SK-N-SH (cell line): ENCODE results near the gene DNTT. TPM values are rescaled to one million over a fixed set of nuclear protein-coding genes. Genes with fewer than 3 reads are reported as not detected.

Experiments used
- CTCF ChIA-PET: fragments of 300-600, 350-600 bp; formaldehyde crosslinking; extraction: SDS; loops from one replicate; lab custom pipeline; 2021; lab: Yijun Ruan, JAX
- POLR2A ChIA-PET: fragments of 350-600 bp; sonication (Branson Sonifier 250); formaldehyde crosslinking; extraction: SDS; loops from one replicate; lab custom pipeline; 2020; ENCODE audit warnings: antibody characterized with exemption, inconsistent platforms; lab: Yijun Ruan, JAX
- DNase-seq: peaks from one replicate; pipeline ENCODE4 v3.0.0; 2012
- H2AFZ ChIP-seq: fragments of 200-600 bp; sonication (generic); 2 replicates; pipeline ENCODE4 v1.8.1; 2016; ENCODE audit warnings: antibody characterized with exemption, mild to moderate bottlenecking, low read depth
- H3F3A ChIP-seq: fragments of 200-600 bp; sonication (generic); replicated peaks from 2 replicates; pipeline ENCODE3; 2016; ENCODE audit warnings: antibody characterized with exemption, mild to moderate bottlenecking; ENCODE audit not compliant: insufficient read depth
- H3K27ac ChIP-seq, 2 experiments: fragments of 200-500 bp in 1 of 2; fragments of 200-600 bp in 1 of 2; sonication (Bioruptor generic) in 1 of 2; sonication (generic), shearing (Covaris generic) in 1 of 2; 2 replicates each; pipeline versions ENCODE4 v1.5.1 to v1.6.1; 2014 to 2016; ENCODE audit warnings: low read depth in 2 of 2, inconsistent platforms in 1 of 2, low read length in 1 of 2, mild to moderate bottlenecking in 1 of 2, mixed read lengths in 1 of 2
- H3K27me3 ChIP-seq: fragments of 200-600 bp; sonication (generic), shearing (Covaris generic); 2 replicates; pipeline ENCODE4 v1.6.1; 2016; ENCODE audit warnings: mixed run types; ENCODE audit not compliant: insufficient read depth
- H3K36me3 ChIP-seq, 2 experiments: fragments of 200-500 bp in 1 of 2; fragments of 200-600 bp in 1 of 2; sonication (Bioruptor generic) in 1 of 2; sonication (generic) in 1 of 2; replicated peaks in 1 of 2; 2 replicates each; pipeline versions ENCODE3 to v1.5.1; 2014 to 2016; ENCODE audit warnings: low read length in 1 of 2, mild to moderate bottlenecking in 1 of 2; ENCODE audit not compliant: insufficient read depth in 2 of 2, control insufficient read depth in 1 of 2
- H3K4me1 ChIP-seq, 2 experiments: fragments of 200-500 bp in 1 of 2; fragments of 200-600 bp in 1 of 2; sonication (Bioruptor generic) in 1 of 2; sonication (generic), shearing (Covaris generic) in 1 of 2; 2 replicates each; pipeline versions ENCODE4 v1.5.1 to v1.6.1; 2014 to 2016; ENCODE audit warnings: low read depth in 1 of 2, low read length in 1 of 2, mixed run types in 1 of 2; ENCODE audit not compliant: insufficient read depth in 2 of 2, control insufficient read depth in 1 of 2
- H3K4me2 ChIP-seq: fragments of 200-600 bp; sonication (generic), shearing (Covaris generic); 2 replicates; pipeline ENCODE4 v1.6.1; 2017; ENCODE audit warnings: mixed run types
- H3K4me3 ChIP-seq, 2 experiments: fragments of 200-500 bp in 1 of 2; fragments of 200-600 bp in 1 of 2; sonication (Bioruptor generic) in 1 of 2; sonication (generic), shearing (Covaris generic) in 1 of 2; 2 replicates each; pipeline versions ENCODE4 v1.5.1 to v1.8.1; 2014 to 2016; ENCODE audit warnings: low read depth in 2 of 2, inconsistent platforms in 1 of 2, low read length in 1 of 2, mild to moderate bottlenecking in 1 of 2, mixed read lengths in 1 of 2, moderate library complexity in 1 of 2
- H3K79me2 ChIP-seq: fragments of 200-600 bp; sonication (generic); 2 replicates; pipeline ENCODE4 v1.8.1; 2017; ENCODE audit warnings: mild to moderate bottlenecking; ENCODE audit not compliant: insufficient read depth
- H3K9ac ChIP-seq: fragments of 200-600 bp; sonication (generic); 2 replicates; pipeline ENCODE4 v1.6.1; 2017; ENCODE audit warnings: mixed run types
- H3K9me2 ChIP-seq: fragments of 200-600 bp; sonication (generic); 2 replicates; pipeline ENCODE4 v1.6.1; 2017; ENCODE audit warnings: mixed run types
- H3K9me3 ChIP-seq: fragments of 200-600 bp; sonication (generic); 2 replicates; pipeline ENCODE4 v1.6.1; 2017; ENCODE audit warnings: mixed run types, mild to moderate bottlenecking, moderate library complexity
- H4K20me1 ChIP-seq: fragments of 200-600 bp; sonication (generic); 2 replicates; pipeline ENCODE4 v1.6.1; 2017; ENCODE audit warnings: mild to moderate bottlenecking, mixed run types; ENCODE audit not compliant: insufficient read depth
- CTCF ChIP-seq: fragments of 200-600 bp; sonication (generic); IDR thresholded peaks from 2 replicates; pipeline ENCODE4 v1.6.1; 2017; ENCODE audit warnings: antibody characterized with exemption, mild to moderate bottlenecking, moderate library complexity
- EP300 ChIP-seq, 2 experiments: IDR thresholded peaks; 2 replicates each; pipeline versions ENCODE4 v1.4.0 to v1.6.1; 2012; ENCODE audit warnings: borderline replicate concordance in 1 of 2, low read depth in 1 of 2, low read length in 1 of 2
- GABPA ChIP-seq: IDR thresholded peaks from 2 replicates; pipeline ENCODE4 v1.4.0; 2012; ENCODE audit warnings: low read depth, mild to moderate bottlenecking
- IRF3 ChIP-seq: fragments of 150-350 bp; IDR thresholded peaks from 2 replicates; pipeline ENCODE4 v1.6.1; 2016; ENCODE audit warnings: mild to moderate bottlenecking, low read depth, low read length
- POLR2AphosphoS5 ChIP-seq: IDR thresholded peaks from 2 replicates; pipeline ENCODE4 v1.6.1; 2012; ENCODE audit warnings: low read depth, low read length
- RAD21 ChIP-seq: IDR thresholded peaks from 2 replicates; pipeline ENCODE4 v1.6.1; 2012; ENCODE audit warnings: mild to moderate bottlenecking, low read length
- RCOR1 ChIP-seq: fragments of 150-350 bp; IDR thresholded peaks from 2 replicates; pipeline ENCODE4 v1.6.1; 2017; ENCODE audit warnings: antibody characterized with exemption, low read length
- REST ChIP-seq: IDR thresholded peaks from 2 replicates; pipeline ENCODE4 v1.6.1; 2012; ENCODE audit warnings: mild to moderate bottlenecking, low read depth, low read length, moderate library complexity
- RFX5 ChIP-seq: IDR thresholded peaks from 2 replicates; pipeline ENCODE4 v1.6.1; 2012; ENCODE audit warnings: mild to moderate bottlenecking, improper control_type of control experiment, low read length
- SMC3 ChIP-seq: IDR thresholded peaks from 2 replicates; pipeline ENCODE4 v1.6.1; 2012; ENCODE audit warnings: low read depth, low read length, improper control_type of control experiment
- TEAD4 ChIP-seq: IDR thresholded peaks from 2 replicates; pipeline ENCODE4 v1.4.0; 2012; ENCODE audit warnings: mild to moderate bottlenecking, borderline replicate concordance; ENCODE audit not compliant: insufficient read depth
- USF1 ChIP-seq: IDR thresholded peaks from 2 replicates; pipeline ENCODE4 v1.4.0; 2012; ENCODE audit warnings: low read depth, borderline replicate concordance
- YY1 ChIP-seq: IDR thresholded peaks from 2 replicates; pipeline ENCODE4 v1.4.0; 2012; ENCODE audit warnings: low read depth, mild to moderate bottlenecking
- ZBTB33 ChIP-seq: IDR thresholded peaks from 2 replicates; pipeline ENCODE4 v1.4.0; 2012; ENCODE audit warnings: low read depth, borderline replicate concordance
- WGBS: methylation state at CpG from one replicate; pipeline ENCODE4 v1.1.6; 2017; ENCODE audit warnings: low lambda C conversion rate; 5-methylcytosine and 5-hydroxymethylcytosine counted together
- polyA plus RNA-seq, 3 experiments: library from polyadenylated mRNA; depleted of rRNA; stranded (reverse); fragments of >200 nt; gene quantifications; 2 replicates each; pipeline ENCODE4 v1.2.3, GENCODE V29; 2012

The DNTT gene
- polyA plus RNA-seq (2012; rRNA removed) = not detected in 2 replicates
- not detected in 2 replicates for polyA plus RNA-seq (2012; cell fraction: cytosol; rRNA removed)
- polyA plus RNA-seq (2012; cell fraction: nucleus; rRNA removed) = not detected in 2 replicates

- POLR2A ChIA-PET = no interaction called here
- CTCF ChIA-PET = interaction anchor here (2.0 to 5.0 kb wide), 2 partner anchors 11 to 31 kb away, joined by 11 to 17 read pairs; no protein-coding TSS in a partner anchor
- WGBS = 34% methylated on average over 3 of the region's 8 CpGs
These were observed at the start of gene DNTT for GRCh38 chr10:96304230-96304629. DNTT (plus strand) TSS chr10:96304434; CDS start chr10:96304498, 64 bp downstream.

More at GRCh38 chr10:96304230-96304629, at the start of gene DNTT:
- Histone ChIP-seq H3K4me1 (no peaks in the 10 kb centered on the region), H3K27ac (no peak within 1 kb of the TSS), H3F3A (no peaks in the 10 kb centered on the region), H3K9me3 (no peaks in the 10 kb centered on the region), H4K20me1 (no peaks in the 10 kb centered on the region), H3K36me3 (no peaks in the 10 kb centered on the region), H3K9ac (no peak within 1 kb of the TSS), H3K27me3 (0 out of 2 replicates have a peak, but pooled peaks cover 6% of the 10 kb centered on the region), H3K9me2 (no peaks in the 10 kb centered on the region), H3K4me3 (no peak within 1 kb of the TSS), H3K79me2 (no peaks in the 10 kb centered on the region), H2AFZ (no peak within 1 kb of the TSS), H3K4me2 (no peak within 1 kb of the TSS)
- DNase-seq = no peak
- no peak for TF ChIP-seq USF1
- no peak for TF ChIP-seq TEAD4
- no peak for TF ChIP-seq GABPA
- no peak for TF ChIP-seq YY1
- TF ChIP-seq EP300 (IDR thresholded peaks at IDR 0.05; ENCODE audit: borderline replicate concordance in 1 of 2, low read depth in 1 of 2, low read length in 1 of 2) = no peak
- no peak for TF ChIP-seq RAD21
- TF ChIP-seq ZBTB33 = no peak
- TF ChIP-seq IRF3 = no peak
- no peak for TF ChIP-seq POLR2AphosphoS5
- no peak for TF ChIP-seq RFX5
- TF ChIP-seq SMC3 = no peak
- TF ChIP-seq RCOR1 = no peak
- TF ChIP-seq REST = no peak
- no peak for TF ChIP-seq CTCF
